Lower leg skin (tissue), 3 donors: Measurements from ENCODE around the gene GNB1.

Experiments
- POLR2A ChIP-seq, 2 donors: fragments of 450-650 bp; IDR thresholded peaks; one replicate each; pipeline ENCODE4 v1.6.1; 2016 to 2017; ENCODE audit warnings: antibody characterized with exemption in 2 of 2, mild to moderate bottlenecking in 1 of 2, moderate library complexity in 1 of 2
- TF ChIP-seq, protein P1 (sequence below), 3 donors: fragments of 450-650 bp; IDR thresholded peaks; one replicate each; pipeline ENCODE4 v1.5.1; 2016; ENCODE audit warnings: antibody characterized with exemption in 3 of 3, mild to moderate bottlenecking in 3 of 3, moderate library complexity in 2 of 3

DNA sequence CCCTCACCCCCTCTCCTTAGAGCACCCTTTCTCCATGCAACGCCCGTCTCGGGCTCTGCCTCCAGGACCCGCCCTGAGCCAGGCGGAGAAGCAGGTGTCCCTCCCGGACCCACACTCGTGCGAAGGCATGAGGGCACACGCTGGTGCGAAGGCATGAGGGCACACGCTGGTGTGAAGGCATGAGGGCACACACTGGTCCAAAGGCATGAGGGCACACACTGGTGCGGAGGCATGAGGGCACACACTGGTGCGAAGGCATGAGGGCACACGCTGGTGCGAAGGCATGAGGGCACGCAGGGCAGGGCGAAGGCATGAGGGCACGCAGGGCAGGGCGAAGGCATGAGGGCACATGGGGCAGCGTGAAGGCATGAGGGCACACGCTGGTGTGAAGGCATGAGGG is 34.0 kb upstream of the GNB1 start:
- TF ChIP-seq, protein P1, sequence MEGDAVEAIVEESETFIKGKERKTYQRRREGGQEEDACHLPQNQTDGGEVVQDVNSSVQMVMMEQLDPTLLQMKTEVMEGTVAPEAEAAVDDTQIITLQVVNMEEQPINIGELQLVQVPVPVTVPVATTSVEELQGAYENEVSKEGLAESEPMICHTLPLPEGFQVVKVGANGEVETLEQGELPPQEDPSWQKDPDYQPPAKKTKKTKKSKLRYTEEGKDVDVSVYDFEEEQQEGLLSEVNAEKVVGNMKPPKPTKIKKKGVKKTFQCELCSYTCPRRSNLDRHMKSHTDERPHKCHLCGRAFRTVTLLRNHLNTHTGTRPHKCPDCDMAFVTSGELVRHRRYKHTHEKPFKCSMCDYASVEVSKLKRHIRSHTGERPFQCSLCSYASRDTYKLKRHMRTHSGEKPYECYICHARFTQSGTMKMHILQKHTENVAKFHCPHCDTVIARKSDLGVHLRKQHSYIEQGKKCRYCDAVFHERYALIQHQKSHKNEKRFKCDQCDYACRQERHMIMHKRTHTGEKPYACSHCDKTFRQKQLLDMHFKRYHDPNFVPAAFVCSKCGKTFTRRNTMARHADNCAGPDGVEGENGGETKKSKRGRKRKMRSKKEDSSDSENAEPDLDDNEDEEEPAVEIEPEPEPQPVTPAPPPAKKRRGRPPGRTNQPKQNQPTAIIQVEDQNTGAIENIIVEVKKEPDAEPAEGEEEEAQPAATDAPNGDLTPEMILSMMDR (IDR thresholded peaks at IDR 0.05), result no peak
- TF ChIP-seq POLR2A (IDR thresholded peaks at IDR 0.05), result no peak
